CD14-positive monocyte (primary cell): ENCODE measurements around the gene PDZRN3. TPM values are rescaled to one million over a fixed set of nuclear protein-coding genes. Genes with fewer than 3 reads are reported as not detected.

Experiments used
- DNase-seq, 3 donors: peaks; one replicate each; pipeline ENCODE4 v3.0.0-alpha.2; 2011 to 2022
- H2AFZ ChIP-seq: 2 replicates; pipeline ENCODE4 v1.6.0; 2012; ENCODE audit warnings: mild to moderate bottlenecking, low read depth, low read length, inconsistent platforms; ENCODE audit not compliant: insufficient read depth, poor library complexity, severe bottlenecking
- H3K27ac ChIP-seq, 2 donors: 1 replicate in 1 of 2; 2 replicates in 1 of 2; pipeline ENCODE4 v1.5.1; 2012 to 2013; ENCODE audit warnings: low read length in 2 of 2, control low read depth in 1 of 2, inconsistent platforms in 1 of 2, low read depth in 1 of 2, mild to moderate bottlenecking in 1 of 2
- H3K27me3 ChIP-seq, 2 donors: one replicate each; pipeline versions ENCODE4 v1.6.0 to v1.6.1; 2011 to 2013; ENCODE audit warnings: low read length in 2 of 2; ENCODE audit not compliant: control insufficient read depth in 2 of 2, insufficient read depth in 2 of 2
- H3K36me3 ChIP-seq, 2 donors: replicated peaks in 1 of 2; 1 replicate in 1 of 2; 2 replicates in 1 of 2; pipeline versions ENCODE4 v1.5.1 to v1.6.1; 2012 to 2013; ENCODE audit warnings: low read length in 2 of 2, control low read depth in 1 of 2, inconsistent platforms in 1 of 2, mild to moderate bottlenecking in 1 of 2; ENCODE audit not compliant: insufficient read depth in 2 of 2, control insufficient read depth in 1 of 2
- H3K4me1 ChIP-seq, 2 donors: 1 replicate in 1 of 2; 2 replicates in 1 of 2; pipeline versions ENCODE4 v1.5.1 to v1.6.1; 2012 to 2013; ENCODE audit warnings: low read length in 2 of 2, control low read depth in 1 of 2, inconsistent platforms in 1 of 2, mild to moderate bottlenecking in 1 of 2, moderate library complexity in 1 of 2; ENCODE audit not compliant: insufficient read depth in 2 of 2, control insufficient read depth in 1 of 2
- H3K4me2 ChIP-seq: replicated peaks from 2 replicates; pipeline ENCODE3; 2012; ENCODE audit warnings: low read length, moderate library complexity, mild to moderate bottlenecking; ENCODE audit not compliant: poor library complexity, severe bottlenecking; ENCODE audit errors: extremely low read depth
- H3K4me3 ChIP-seq, 3 experiments: fragments of 200-600 bp in 1 of 3; sonication (generic) in 1 of 3; replicated peaks in 1 of 3; 1 replicate in 2 of 3; 2 replicates in 1 of 3; pipeline ENCODE4 v1.5.1; 2011 to 2013; ENCODE audit warnings: low read length in 3 of 3, mild to moderate bottlenecking in 3 of 3, control low read depth in 2 of 3, low read depth in 2 of 3, inconsistent platforms in 1 of 3, moderate library complexity in 1 of 3
- H3K79me2 ChIP-seq: 2 replicates; pipeline ENCODE4 v1.6.0; 2012; ENCODE audit warnings: mild to moderate bottlenecking, control low read depth, inconsistent platforms, low read length, moderate library complexity; ENCODE audit not compliant: insufficient read depth
- H3K9ac ChIP-seq: 2 replicates; pipeline ENCODE4 v1.6.0; 2017; ENCODE audit warnings: low read length, mild to moderate bottlenecking; ENCODE audit not compliant: insufficient read depth, poor library complexity, severe bottlenecking
- H3K9me3 ChIP-seq, 2 donors: replicated peaks in 1 of 2; 1 replicate in 1 of 2; 2 replicates in 1 of 2; pipeline versions ENCODE4 v1.5.1 to v1.6.1; 2012 to 2013; ENCODE audit warnings: low read length in 2 of 2, control low read depth in 1 of 2; ENCODE audit not compliant: control insufficient read depth in 1 of 2, insufficient read depth in 1 of 2
- H4K20me1 ChIP-seq: 2 replicates; pipeline ENCODE4 v1.6.0; 2012; ENCODE audit warnings: mild to moderate bottlenecking, low read length, control low read depth, moderate library complexity; ENCODE audit not compliant: insufficient read depth
- H3K27ac Mint-ChIP-seq, 7 donors: one replicate each; pipeline ENCODE4 v1.8.0; 2020; ENCODE audit warnings: mild to moderate bottlenecking in 7 of 7, mixed read lengths in 7 of 7, moderate library complexity in 6 of 7, inconsistent platforms in 2 of 7
- H3K27me3 Mint-ChIP-seq, 3 donors: one replicate each; pipeline ENCODE4 v1.8.0; 2021 to 2022; ENCODE audit warnings: low read depth in 3 of 3, mild to moderate bottlenecking in 3 of 3, mixed read lengths in 3 of 3, moderate library complexity in 3 of 3, inconsistent platforms in 1 of 3
- H3K36me3 Mint-ChIP-seq, 2 donors: one replicate each; pipeline ENCODE4 v1.8.0; 2020; ENCODE audit warnings: mixed read lengths in 2 of 2, inconsistent platforms in 1 of 2, mild to moderate bottlenecking in 1 of 2
- H3K4me1 Mint-ChIP-seq: one replicate; pipeline ENCODE4 v1.8.0; 2020; ENCODE audit warnings: mild to moderate bottlenecking, mixed read lengths
- H3K4me3 Mint-ChIP-seq, 2 donors: one replicate each; pipeline ENCODE4 v1.8.0; 2020; ENCODE audit warnings: mild to moderate bottlenecking in 2 of 2, mixed read lengths in 2 of 2, moderate library complexity in 1 of 2
- H3K9me3 Mint-ChIP-seq, 7 donors: one replicate each; pipeline ENCODE4 v1.8.0; 2020 to 2022; ENCODE audit warnings: mixed read lengths in 7 of 7, mild to moderate bottlenecking in 6 of 7, moderate library complexity in 6 of 7, inconsistent platforms in 2 of 7
- CTCF ChIP-seq: fragments of 200-600 bp; IDR thresholded peaks from one replicate; pipeline ENCODE4 v1.8.0; 2022; ENCODE audit warnings: antibody characterized with exemption, mild to moderate bottlenecking
- WGBS: methylation state at CpG from one replicate; pipeline ENCODE4 v1.1.5; 2013; ENCODE audit warnings: missing lambda C conversion rate; ENCODE audit not compliant: insufficient coverage; 5-methylcytosine and 5-hydroxymethylcytosine counted together
- intact Hi-C, 2 donors: fragments of 100-400 bp; cut with micrococcal nuclease; formaldehyde crosslinking; loops; one replicate each; pipeline versions ENCODE4 v1.15.0 to v1.15.1; 2023
- polyA plus RNA-seq, 3 donors: library from polyadenylated mRNA; depleted of rRNA in 1 of 3; unstranded in 2 of 3; stranded (reverse) in 1 of 3; fragments of 300-500 nt in 2 of 3; fragments of >200 nt in 1 of 3; fragmentation: Illumina TruSeq in 2 of 3; gene quantifications; 1 replicate in 2 of 3; 2 replicates in 1 of 3; pipeline ENCODE4 v1.2.3, GENCODE V29; 2012 to 2021

PDZRN3 gene
- polyA plus RNA-seq, 3 donors, result not detected

- Histone ChIP-seq H3K4me3 (no peak overlapping the region), H3K9me3 (no peaks in the 10 kb centered on the region), H3K27ac (no peak overlapping the region), H2AFZ (no peak overlapping the region), H3K9ac (no peak overlapping the region), H3K36me3 (no peaks in the 10 kb centered on the region), H3K4me1 (no peaks in the 10 kb centered on the region), H3K79me2 (no peaks in the 10 kb centered on the region), H3K27me3 (peaks cover under 1 to 5% of the 10 kb centered on the region in 2 donors), H3K4me2 (no peak overlapping the region), H4K20me1 (no peaks in the 10 kb centered on the region)
- Mint-ChIP-seq H3K4me3 (no peak overlapping the region), H3K27ac (no peak overlapping the region), H3K36me3 (no peaks in the 10 kb centered on the region), H3K4me1 (no peaks in the 10 kb centered on the region), H3K27me3 (peaks cover 4 to 7% (median 6%) of the 10 kb centered on the region in 3 donors), H3K9me3 (peaks cover 0 to 4% (median 1%) of the 10 kb centered on the region in 7 donors)
- TF ChIP-seq CTCF, result no peak
- intact Hi-C loops, result no loop called here
- no CpG with 5 or more reads among the region's 4 CpGs for WGBS
- DNase-seq, result no peak
Observed at GRCh38 chr3:73576999-73577461, 47.7 kb downstream of the PDZRN3 start.

GRCh38 chr3:73575953-73576352, 48.8 kb downstream of the PDZRN3 start:
- Histone ChIP-seq H3K4me1 (no peaks in the 10 kb centered on the region), H3K9me3 (no peaks in the 10 kb centered on the region), H3K4me3 (no peak overlapping the region), H3K4me2 (no peak overlapping the region), H2AFZ (no peak overlapping the region), H4K20me1 (no peaks in the 10 kb centered on the region), H3K27me3 (peaks cover 10 to 11% of the 10 kb centered on the region in 2 donors), H3K79me2 (no peaks in the 10 kb centered on the region), H3K36me3 (no peaks in the 10 kb centered on the region), H3K27ac (no peak overlapping the region), H3K9ac (no peak overlapping the region)
- H3K9me3 Mint-ChIP-seq, result peaks cover 0 to 6% (median 1%) of the 10 kb centered on the region in 7 donors
- no peaks in the 10 kb centered on the region for H3K36me3 Mint-ChIP-seq
- peaks cover 13 to 17% (median 13%) of the 10 kb centered on the region in 3 donors for H3K27me3 Mint-ChIP-seq
- H3K4me3 Mint-ChIP-seq, result no peak overlapping the region
- 86% methylated on average over 1 of the region's 3 CpGs for WGBS
- intact Hi-C loops, result no loop called here
- TF ChIP-seq CTCF, result no peak
- no peak overlapping the region for H3K27ac Mint-ChIP-seq
- H3K4me1 Mint-ChIP-seq, result no peaks in the 10 kb centered on the region
- DNase-seq, result no peak
